Ovary (tissue), 3 donors: ENCODE measurements around the gene FUBP3.

ENCODE experiments used
- EP300 ChIP-seq: sonication (generic); formaldehyde crosslinking; IDR thresholded peaks from one replicate; pipeline ENCODE4 v1.6.1; 2017; ENCODE audit warnings: antibody characterized with exemption
- POLR2A ChIP-seq: fragments of 450-650 bp; IDR thresholded peaks from one replicate; pipeline ENCODE4 v1.6.1; 2017; ENCODE audit warnings: antibody characterized with exemption, mild to moderate bottlenecking, moderate library complexity
- TF ChIP-seq, protein P1 (sequence below), 3 donors: fragments of 450-650 bp in 2 of 3; fragments of 200-600 bp in 1 of 3; IDR thresholded peaks; one replicate each; pipeline versions ENCODE4 v1.5.1 to v1.8.0; 2016 to 2022; ENCODE audit warnings: antibody characterized with exemption in 3 of 3, mild to moderate bottlenecking in 1 of 3
- donor health status: DM: no; HTN: no; CAD: no.

- TF ChIP-seq, protein P1, sequence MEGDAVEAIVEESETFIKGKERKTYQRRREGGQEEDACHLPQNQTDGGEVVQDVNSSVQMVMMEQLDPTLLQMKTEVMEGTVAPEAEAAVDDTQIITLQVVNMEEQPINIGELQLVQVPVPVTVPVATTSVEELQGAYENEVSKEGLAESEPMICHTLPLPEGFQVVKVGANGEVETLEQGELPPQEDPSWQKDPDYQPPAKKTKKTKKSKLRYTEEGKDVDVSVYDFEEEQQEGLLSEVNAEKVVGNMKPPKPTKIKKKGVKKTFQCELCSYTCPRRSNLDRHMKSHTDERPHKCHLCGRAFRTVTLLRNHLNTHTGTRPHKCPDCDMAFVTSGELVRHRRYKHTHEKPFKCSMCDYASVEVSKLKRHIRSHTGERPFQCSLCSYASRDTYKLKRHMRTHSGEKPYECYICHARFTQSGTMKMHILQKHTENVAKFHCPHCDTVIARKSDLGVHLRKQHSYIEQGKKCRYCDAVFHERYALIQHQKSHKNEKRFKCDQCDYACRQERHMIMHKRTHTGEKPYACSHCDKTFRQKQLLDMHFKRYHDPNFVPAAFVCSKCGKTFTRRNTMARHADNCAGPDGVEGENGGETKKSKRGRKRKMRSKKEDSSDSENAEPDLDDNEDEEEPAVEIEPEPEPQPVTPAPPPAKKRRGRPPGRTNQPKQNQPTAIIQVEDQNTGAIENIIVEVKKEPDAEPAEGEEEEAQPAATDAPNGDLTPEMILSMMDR (IDR thresholded peaks at IDR 0.05) = no peak
- TF ChIP-seq EP300 (no peak), POLR2A (no peak)
Measured at GRCh38 chr9:130680836-130681768, 101.7 kb downstream of the FUBP3 start.
